HEK293T (cell line): Measurements from ENCODE around the gene C20orf204.

Experiments
- ARNT ChIP-seq: fragments of 450-650 bp; IDR thresholded peaks from 2 replicates; pipeline ENCODE4 v1.6.1; 2017; ENCODE audit warnings: mild to moderate bottlenecking
- BHLHE40 ChIP-seq: fragments of 450-650 bp; IDR thresholded peaks from 2 replicates; pipeline ENCODE4 v1.6.1; 2016; ENCODE audit warnings: mild to moderate bottlenecking, moderate library complexity, borderline replicate concordance
- CTBP1 ChIP-seq: fragments of 450-650 bp; IDR thresholded peaks from 2 replicates; pipeline ENCODE4 v1.6.1; 2016; ENCODE audit warnings: borderline replicate concordance
- ELF4 ChIP-seq: fragments of 450-650 bp; IDR thresholded peaks from 2 replicates; pipeline ENCODE4 v1.6.1; 2017; ENCODE audit warnings: antibody characterized with exemption
- FOXA1 ChIP-seq: fragments of 450-650 bp; IDR thresholded peaks from 2 replicates; pipeline ENCODE4 v1.6.1; 2016; ENCODE audit warnings: mild to moderate bottlenecking
- FOXK2 ChIP-seq: fragments of 450-650 bp; IDR thresholded peaks from 2 replicates; pipeline ENCODE4 v1.6.1; 2016; ENCODE audit warnings: mild to moderate bottlenecking
- HDGF ChIP-seq: fragments of 450-650 bp; IDR thresholded peaks from 2 replicates; pipeline ENCODE4 v1.6.1; 2017; ENCODE audit warnings: antibody characterized with exemption, borderline replicate concordance
- L3MBTL2 ChIP-seq: fragments of 450-650 bp; conservative IDR thresholded peaks from 2 replicates; pipeline ENCODE4 v1.6.1; 2016; ENCODE audit warnings: mild to moderate bottlenecking
- LEF1 ChIP-seq: fragments of 450-650 bp; IDR thresholded peaks from 2 replicates; pipeline ENCODE4 v1.6.1; 2017; ENCODE audit warnings: mild to moderate bottlenecking, borderline replicate concordance
- SUZ12 ChIP-seq: fragments of 450-650 bp; IDR thresholded peaks from 2 replicates; pipeline ENCODE4 v1.6.1; 2016; ENCODE audit warnings: mild to moderate bottlenecking
- ZNF384 ChIP-seq: fragments of 450-650 bp; IDR thresholded peaks from 2 replicates; pipeline ENCODE4 v1.6.1; 2016
- TF ChIP-seq, protein P1 (sequence below): fragments of 450-650 bp; IDR thresholded peaks from 2 replicates; pipeline ENCODE4 v1.6.1; 2016

- TF ChIP-seq SUZ12 (no peak), ARNT (no peak), FOXK2 (no peak), LEF1 (no peak), FOXA1 (no peak), ZNF384 (no peak), BHLHE40 (no peak), HDGF (no peak), L3MBTL2 (no peak), ELF4 (no peak), CTBP1 (no peak)
- TF ChIP-seq, protein P1, sequence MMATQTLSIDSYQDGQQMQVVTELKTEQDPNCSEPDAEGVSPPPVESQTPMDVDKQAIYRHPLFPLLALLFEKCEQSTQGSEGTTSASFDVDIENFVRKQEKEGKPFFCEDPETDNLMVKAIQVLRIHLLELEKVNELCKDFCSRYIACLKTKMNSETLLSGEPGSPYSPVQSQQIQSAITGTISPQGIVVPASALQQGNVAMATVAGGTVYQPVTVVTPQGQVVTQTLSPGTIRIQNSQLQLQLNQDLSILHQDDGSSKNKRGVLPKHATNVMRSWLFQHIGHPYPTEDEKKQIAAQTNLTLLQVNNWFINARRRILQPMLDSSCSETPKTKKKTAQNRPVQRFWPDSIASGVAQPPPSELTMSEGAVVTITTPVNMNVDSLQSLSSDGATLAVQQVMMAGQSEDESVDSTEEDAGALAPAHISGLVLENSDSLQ, result no peak
These were observed 6.5 kb upstream of the C20orf204 start for GRCh38 chr20:64029293-64030117.
